HG03175 (cell line): ENCODE data around the gene BCOR.
A peak's percentile ranks its signal among the peaks of the same experiment; 100 is the strongest.

Experiments used
- ATAC-seq: cut with Tn5 transposase; IDR thresholded peaks from one replicate; pipeline ENCODE4 v1.9.1; 2021; ENCODE audit warnings: mild to moderate bottlenecking, moderate library complexity; ENCODE audit not compliant: unreplicated experiment

The BCOR gene

GRCh38 chrX:40097504-40098263 is at the start of gene BCOR:
Gene BCOR (minus strand): TSS chrX:40097958. CDS start chrX:40077929, 20,029 bp downstream.
- peak; percentile 17 for ATAC-seq

GRCh38 chrX:40147126-40147952 is 49.6 kb upstream of the BCOR start:
- ATAC-seq: no peak

- ATAC-seq: no peak
Observed at GRCh38 chrX:40146262-40147125, 48.7 kb upstream of the BCOR start.

- ATAC-seq: no peak
Observed at GRCh38 chrX:40145923-40146261, 48.1 kb upstream of the BCOR start.

- no peak for ATAC-seq
Observed at GRCh38 chrX:40145001-40145922, 47.5 kb upstream of the BCOR start.

GRCh38 chrX:40144576-40144975 is 46.8 kb upstream of the BCOR start:
- no peak for ATAC-seq

GRCh38 chrX:40143987-40144386 is 46.2 kb upstream of the BCOR start:
- no peak for ATAC-seq

GRCh38 chrX:40143001-40143400 is 45.2 kb upstream of the BCOR start:
- no peak for ATAC-seq

- ATAC-seq: no peak
Observed at GRCh38 chrX:40142417-40142816, 44.7 kb upstream of the BCOR start.

- no peak for ATAC-seq
Observed at GRCh38 chrX:40140706-40141499, 43.1 kb upstream of the BCOR start.

GRCh38 chrX:40132751-40133150 is 35.0 kb upstream of the BCOR start:
- no peak for ATAC-seq

GRCh38 chrX:40131654-40132337 is 34.0 kb upstream of the BCOR start:
- no peak for ATAC-seq

- ATAC-seq: no peak
Observed at GRCh38 chrX:40130207-40130606, 32.4 kb upstream of the BCOR start.

- ATAC-seq: no peak
Observed at GRCh38 chrX:40127052-40127451, 29.3 kb upstream of the BCOR start.

- ATAC-seq: no peak
Observed at GRCh38 chrX:40122487-40122886, 24.7 kb upstream of the BCOR start.

- no peak for ATAC-seq
Observed at GRCh38 chrX:40121618-40122017, 23.9 kb upstream of the BCOR start.

- ATAC-seq: no peak
Observed at GRCh38 chrX:40120838-40121580, 23.3 kb upstream of the BCOR start.

GRCh38 chrX:40117715-40118285 is 20.0 kb upstream of the BCOR start:
- ATAC-seq: no peak
